Measurements from ENCODE around the gene FAM222A.

Gene FAM222A

DNA sequence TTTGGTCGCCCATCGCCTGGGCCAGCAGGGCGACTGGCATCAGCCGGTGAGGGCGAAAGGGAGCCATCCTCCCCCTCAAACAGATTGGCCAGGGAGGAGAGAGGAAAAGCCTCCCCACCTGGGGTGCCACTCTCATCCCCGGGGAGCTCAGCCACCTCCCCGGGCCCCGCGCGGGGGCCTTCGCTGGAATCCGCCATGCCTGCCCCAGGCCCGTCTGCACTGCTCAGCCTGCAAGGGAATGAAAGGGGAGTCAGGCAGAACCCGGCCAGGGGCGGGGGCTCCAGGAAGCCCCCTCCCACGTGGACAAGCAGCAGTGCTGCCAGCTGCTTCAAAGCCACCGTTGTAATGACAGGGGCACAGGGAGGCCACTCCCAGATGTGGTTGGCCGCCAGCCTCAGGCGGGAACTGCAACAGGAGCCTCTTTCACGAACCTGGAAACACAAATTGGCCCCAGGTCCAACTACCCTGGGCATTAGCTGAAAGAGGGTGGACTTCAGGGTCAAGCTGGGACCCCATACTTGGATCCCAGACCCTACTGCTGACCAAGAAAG, 101.0 kb downstream of the FAM222A start:
- no peaks in the 10 kb centered on the region for H3K4me1 ChIP-seq (ENCODE audit: control insufficient read depth, insufficient read depth, low read length)
- ChIA-PET CTCF (interaction anchor here (1.0 to 2.6 kb wide), 3 partner anchors 9 to 38 kb away, joined by 3 to 15 read pairs (median 13); no protein-coding TSS in a partner anchor), POLR2A (no interaction called here)
- TF ChIP-seq KLF10 (tag by site-specific recombination; IDR thresholded peaks at IDR 0.05) (no peak), ZSCAN30 (tag by site-specific recombination; IDR thresholded peaks at IDR 0.05) (no peak), AEBP2 (tag by site-specific recombination; IDR thresholded peaks at IDR 0.05; ENCODE audit: borderline replicate concordance) (no peak), IKZF3 (tag by site-specific recombination; IDR thresholded peaks at IDR 0.05) (no peak), ZNF701 (tag by site-specific recombination; IDR thresholded peaks at IDR 0.05) (no peak), ZNF202 (tag by site-specific recombination; IDR thresholded peaks at IDR 0.05; ENCODE audit: borderline replicate concordance) (no peak)
- TF ChIP-seq, protein P1, sequence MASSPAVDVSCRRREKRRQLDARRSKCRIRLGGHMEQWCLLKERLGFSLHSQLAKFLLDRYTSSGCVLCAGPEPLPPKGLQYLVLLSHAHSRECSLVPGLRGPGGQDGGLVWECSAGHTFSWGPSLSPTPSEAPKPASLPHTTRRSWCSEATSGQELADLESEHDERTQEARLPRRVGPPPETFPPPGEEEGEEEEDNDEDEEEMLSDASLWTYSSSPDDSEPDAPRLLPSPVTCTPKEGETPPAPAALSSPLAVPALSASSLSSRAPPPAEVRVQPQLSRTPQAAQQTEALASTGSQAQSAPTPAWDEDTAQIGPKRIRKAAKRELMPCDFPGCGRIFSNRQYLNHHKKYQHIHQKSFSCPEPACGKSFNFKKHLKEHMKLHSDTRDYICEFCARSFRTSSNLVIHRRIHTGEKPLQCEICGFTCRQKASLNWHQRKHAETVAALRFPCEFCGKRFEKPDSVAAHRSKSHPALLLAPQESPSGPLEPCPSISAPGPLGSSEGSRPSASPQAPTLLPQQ (tag by site-specific recombination; IDR thresholded peaks at IDR 0.05) = no peak
- no peaks in the 10 kb centered on the region for H3K9me3 ChIP-seq (ENCODE audit: control insufficient read depth, insufficient read depth, low read depth, low read length)
- no peak overlapping the region for H3K27ac ChIP-seq (ENCODE audit: extremely low read depth, low read depth, low read length)
- no peak overlapping the region for H3K4me3 ChIP-seq (ENCODE audit: low read depth, low read length)
- H3K36me3 ChIP-seq (ENCODE audit: control insufficient read depth in 2 of 2, insufficient read depth in 1 of 2, low read length in 2 of 2) = peaks cover 0 to 9% of the 10 kb centered on the region in 2 experiments; a peak in 1 of 3 replicates

GRCh38 chr12:109815225-109815624, 101.6 kb downstream of the FAM222A start:
- ChIA-PET CTCF (interaction anchor here (1.0 to 2.6 kb wide), 3 partner anchors 10 to 37 kb away, joined by 3 to 15 read pairs (median 13); no protein-coding TSS in a partner anchor), POLR2A (no interaction called here)
- no peaks in the 10 kb centered on the region for H3K9me3 ChIP-seq (ENCODE audit: control insufficient read depth, insufficient read depth, low read depth, low read length)
- no peak overlapping the region for H3K4me3 ChIP-seq (ENCODE audit: low read depth, low read length)
- no peak for TF ChIP-seq ZFP3 (tag by site-specific recombination; IDR thresholded peaks at IDR 0.05; ENCODE audit: low read depth)
- TF ChIP-seq, protein P2, sequence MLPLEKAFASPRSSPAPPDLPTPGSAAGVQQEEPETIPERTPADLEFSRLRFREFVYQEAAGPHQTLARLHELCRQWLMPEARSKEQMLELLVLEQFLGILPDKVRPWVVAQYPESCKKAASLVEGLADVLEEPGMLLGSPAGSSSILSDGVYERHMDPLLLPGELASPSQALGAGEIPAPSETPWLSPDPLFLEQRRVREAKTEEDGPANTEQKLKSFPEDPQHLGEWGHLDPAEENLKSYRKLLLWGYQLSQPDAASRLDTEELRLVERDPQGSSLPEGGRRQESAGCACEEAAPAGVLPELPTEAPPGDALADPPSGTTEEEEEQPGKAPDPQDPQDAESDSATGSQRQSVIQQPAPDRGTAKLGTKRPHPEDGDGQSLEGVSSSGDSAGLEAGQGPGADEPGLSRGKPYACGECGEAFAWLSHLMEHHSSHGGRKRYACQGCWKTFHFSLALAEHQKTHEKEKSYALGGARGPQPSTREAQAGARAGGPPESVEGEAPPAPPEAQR (tag by site-specific recombination; IDR thresholded peaks at IDR 0.05) = no peak
- no peak for TF ChIP-seq TRIM28 (IDR thresholded peaks at IDR 0.05; ENCODE audit: borderline replicate concordance, low read length)
- no peak for TF ChIP-seq ZXDB (tag by site-specific recombination; IDR thresholded peaks at IDR 0.05)
- no peak for TF ChIP-seq ZNF776 (tag by site-specific recombination; IDR thresholded peaks at IDR 0.05; ENCODE audit: borderline replicate concordance)
- TF ChIP-seq, protein P3, sequence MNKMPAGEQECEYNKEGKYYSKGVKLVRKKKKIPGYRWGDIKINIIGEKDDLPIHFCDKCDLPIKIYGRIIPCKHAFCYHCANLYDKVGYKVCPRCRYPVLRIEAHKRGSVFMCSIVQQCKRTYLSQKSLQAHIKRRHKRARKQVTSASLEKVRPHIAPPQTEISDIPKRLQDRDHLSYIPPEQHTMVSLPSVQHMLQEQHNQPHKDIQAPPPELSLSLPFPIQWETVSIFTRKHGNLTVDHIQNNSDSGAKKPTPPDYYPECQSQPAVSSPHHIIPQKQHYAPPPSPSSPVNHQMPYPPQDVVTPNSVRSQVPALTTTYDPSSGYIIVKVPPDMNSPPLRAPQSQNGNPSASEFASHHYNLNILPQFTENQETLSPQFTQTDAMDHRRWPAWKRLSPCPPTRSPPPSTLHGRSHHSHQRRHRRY (tag by site-specific recombination; IDR thresholded peaks at IDR 0.05) = no peak
- no peak for TF ChIP-seq ZNF426 (tag by site-specific recombination; IDR thresholded peaks at IDR 0.05)
- no peak for TF ChIP-seq ZNF248 (tag by site-specific recombination; IDR thresholded peaks at IDR 0.05)
- TF ChIP-seq, protein P4, sequence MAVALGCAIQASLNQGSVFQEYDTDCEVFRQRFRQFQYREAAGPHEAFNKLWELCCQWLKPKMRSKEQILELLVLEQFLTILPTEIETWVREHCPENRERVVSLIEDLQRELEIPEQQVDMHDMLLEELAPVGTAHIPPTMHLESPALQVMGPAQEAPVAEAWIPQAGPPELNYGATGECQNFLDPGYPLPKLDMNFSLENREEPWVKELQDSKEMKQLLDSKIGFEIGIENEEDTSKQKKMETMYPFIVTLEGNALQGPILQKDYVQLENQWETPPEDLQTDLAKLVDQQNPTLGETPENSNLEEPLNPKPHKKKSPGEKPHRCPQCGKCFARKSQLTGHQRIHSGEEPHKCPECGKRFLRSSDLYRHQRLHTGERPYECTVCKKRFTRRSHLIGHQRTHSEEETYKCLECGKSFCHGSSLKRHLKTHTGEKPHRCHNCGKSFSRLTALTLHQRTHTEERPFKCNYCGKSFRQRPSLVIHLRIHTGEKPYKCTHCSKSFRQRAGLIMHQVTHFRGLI (tag by site-specific recombination; IDR thresholded peaks at IDR 0.05) = no peak
- TF ChIP-seq ZBTB44 (tag by site-specific recombination; IDR thresholded peaks at IDR 0.05) = no peak
- no peak for TF ChIP-seq ZSCAN16 (tag by site-specific recombination; IDR thresholded peaks at IDR 0.05)
- TF ChIP-seq KLF8 (tag by site-specific recombination; IDR thresholded peaks at IDR 0.05) = no peak
- no peak overlapping the region for H3K27ac ChIP-seq (ENCODE audit: extremely low read depth, low read depth, low read length)
- H3K4me1 ChIP-seq (ENCODE audit: control insufficient read depth, insufficient read depth, low read length) = no peaks in the 10 kb centered on the region
- peaks cover 0 to 9% of the 10 kb centered on the region in 2 experiments; a peak in 1 of 3 replicates for H3K36me3 ChIP-seq (ENCODE audit: control insufficient read depth in 2 of 2, insufficient read depth in 1 of 2, low read length in 2 of 2)

All from HEK293 (cell line).